Neural progenitor cell (in vitro differentiated cells): ENCODE results near the gene TNFSF12.

Experiments
- EZH2 ChIP-seq: fragments of 200-600 bp; sonication (generic); IDR thresholded peaks from 2 replicates; pipeline ENCODE4 v1.6.1; 2017; ENCODE audit warnings: antibody characterized with exemption, mild to moderate bottlenecking, moderate library complexity
- TF ChIP-seq, protein P1 (sequence below): fragments of 200-600 bp; sonication (generic); IDR thresholded peaks from 2 replicates; pipeline ENCODE4 v1.5.1; 2017; ENCODE audit warnings: antibody characterized with exemption, mild to moderate bottlenecking

DNA sequence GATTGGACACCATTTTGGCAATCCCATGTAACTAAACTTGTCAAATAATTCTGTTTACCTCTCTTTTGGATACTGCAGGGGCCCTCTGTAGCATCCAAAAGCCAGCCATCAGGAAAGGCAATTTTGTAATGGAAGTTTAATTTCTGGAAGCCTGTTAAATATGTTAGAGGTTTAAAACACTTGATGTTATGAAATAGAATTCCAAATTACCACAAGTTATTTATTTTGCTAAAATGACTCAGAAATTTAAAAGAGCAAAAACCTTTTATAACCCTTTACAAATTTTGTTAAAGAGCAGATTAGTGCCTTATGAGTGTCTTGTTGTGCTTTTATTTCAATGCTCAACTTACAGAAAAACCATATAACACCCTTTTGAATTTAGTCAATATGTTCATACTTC lies 20.0 kb upstream of the TNFSF12 start:
- TF ChIP-seq, protein P1, sequence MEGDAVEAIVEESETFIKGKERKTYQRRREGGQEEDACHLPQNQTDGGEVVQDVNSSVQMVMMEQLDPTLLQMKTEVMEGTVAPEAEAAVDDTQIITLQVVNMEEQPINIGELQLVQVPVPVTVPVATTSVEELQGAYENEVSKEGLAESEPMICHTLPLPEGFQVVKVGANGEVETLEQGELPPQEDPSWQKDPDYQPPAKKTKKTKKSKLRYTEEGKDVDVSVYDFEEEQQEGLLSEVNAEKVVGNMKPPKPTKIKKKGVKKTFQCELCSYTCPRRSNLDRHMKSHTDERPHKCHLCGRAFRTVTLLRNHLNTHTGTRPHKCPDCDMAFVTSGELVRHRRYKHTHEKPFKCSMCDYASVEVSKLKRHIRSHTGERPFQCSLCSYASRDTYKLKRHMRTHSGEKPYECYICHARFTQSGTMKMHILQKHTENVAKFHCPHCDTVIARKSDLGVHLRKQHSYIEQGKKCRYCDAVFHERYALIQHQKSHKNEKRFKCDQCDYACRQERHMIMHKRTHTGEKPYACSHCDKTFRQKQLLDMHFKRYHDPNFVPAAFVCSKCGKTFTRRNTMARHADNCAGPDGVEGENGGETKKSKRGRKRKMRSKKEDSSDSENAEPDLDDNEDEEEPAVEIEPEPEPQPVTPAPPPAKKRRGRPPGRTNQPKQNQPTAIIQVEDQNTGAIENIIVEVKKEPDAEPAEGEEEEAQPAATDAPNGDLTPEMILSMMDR, result no peak
- TF ChIP-seq EZH2, result no peak
